GM23338 (cell line): ENCODE measurements around the gene RAB9A. TPM values are rescaled to one million over a fixed set of nuclear protein-coding genes. Genes with fewer than 3 reads are reported as not detected.

ENCODE experiments used
- ATAC-seq: fragments of 200-7000 bp; cut with Tn5 transposase; 3 replicates; pipeline ENCODE4 v1.9.1; 2020
- DNase-seq: peaks from one replicate; pipeline ENCODE4 v3.0.0-alpha.2; 2015; ENCODE audit warnings: low spot score
- H2AFZ ChIP-seq: fragments of 200-600 bp; sonication (generic); 2 replicates; pipeline ENCODE4 v1.8.0; 2016; ENCODE audit warnings: antibody characterized with exemption, mild to moderate bottlenecking, moderate library complexity
- H3F3A ChIP-seq: fragments of 200-600 bp; sonication (generic); replicated peaks from 2 replicates; pipeline ENCODE4 v1.8.0; 2017; ENCODE audit warnings: antibody characterized with exemption, mixed run types, low read depth
- H3K27ac ChIP-seq: fragments of 200-600 bp; sonication (generic); 2 replicates; pipeline ENCODE4 v1.6.1; 2016; ENCODE audit warnings: low read depth
- H3K27me3 ChIP-seq: fragments of 200-600 bp; sonication (generic); 2 replicates; pipeline ENCODE4 v1.8.0; 2016; ENCODE audit warnings: mild to moderate bottlenecking, mixed run types, moderate library complexity; ENCODE audit not compliant: insufficient read depth
- H3K36me3 ChIP-seq: fragments of 200-600 bp; sonication (generic); 2 replicates; pipeline ENCODE4 v1.8.0; 2016; ENCODE audit warnings: mild to moderate bottlenecking; ENCODE audit not compliant: insufficient read depth
- H3K4me1 ChIP-seq: fragments of 200-600 bp; sonication (generic); 2 replicates; pipeline ENCODE4 v1.8.0; 2016; ENCODE audit warnings: mild to moderate bottlenecking, moderate library complexity; ENCODE audit not compliant: insufficient read depth
- H3K4me2 ChIP-seq: fragments of 200-600 bp; sonication (generic); 2 replicates; pipeline ENCODE4 v1.7.1; 2017; ENCODE audit warnings: mixed run types
- H3K4me3 ChIP-seq: fragments of 200-600 bp; sonication (generic); 2 replicates; pipeline ENCODE4 v1.6.1; 2016; ENCODE audit warnings: mixed run types
- H3K79me2 ChIP-seq: fragments of 200-600 bp; sonication (generic); replicated peaks from 2 replicates; pipeline ENCODE4 v1.8.0; 2017; ENCODE audit warnings: mild to moderate bottlenecking; ENCODE audit not compliant: insufficient read depth
- H3K9me2 ChIP-seq: fragments of 200-600 bp; sonication (generic); 2 replicates; pipeline ENCODE4 v1.8.0; 2017; ENCODE audit not compliant: insufficient read depth
- H4K20me1 ChIP-seq: fragments of 200-600 bp; sonication (generic); replicated peaks from 2 replicates; pipeline ENCODE4 v1.8.0; 2017; ENCODE audit warnings: mild to moderate bottlenecking; ENCODE audit not compliant: insufficient read depth
- H3K27ac Mint-ChIP-seq: 2 replicates; pipeline ENCODE4 v1.8.0; 2020; ENCODE audit warnings: inconsistent platforms, mild to moderate bottlenecking, moderate library complexity, mixed read lengths
- H3K27me3 Mint-ChIP-seq: 3 replicates; pipeline ENCODE4 v1.8.0; 2022; ENCODE audit warnings: low read depth, mild to moderate bottlenecking, moderate library complexity, mixed read lengths, inconsistent platforms; ENCODE audit not compliant: insufficient read depth, poor library complexity
- H3K36me3 Mint-ChIP-seq: 3 replicates; pipeline ENCODE4 v1.8.0; 2021; ENCODE audit warnings: low read depth, mild to moderate bottlenecking, inconsistent platforms, moderate library complexity, mixed read lengths
- H3K4me1 Mint-ChIP-seq: 3 replicates; pipeline ENCODE4 v1.8.0; 2020; ENCODE audit warnings: mild to moderate bottlenecking, inconsistent platforms, mixed read lengths
- H3K4me3 Mint-ChIP-seq: 3 replicates; pipeline ENCODE4 v1.8.0; 2021; ENCODE audit warnings: moderate library complexity, mild to moderate bottlenecking, inconsistent platforms, mixed read lengths
- H3K9me3 Mint-ChIP-seq: 3 replicates; pipeline ENCODE4 v1.8.0; 2020; ENCODE audit warnings: moderate library complexity, mild to moderate bottlenecking, inconsistent platforms, mixed read lengths
- CREB1 ChIP-seq: fragments of 250-450 bp; sonication (Bioruptor Pico); IDR thresholded peaks from 2 replicates; pipeline ENCODE4 v1.5.0; 2020; ENCODE audit warnings: low read depth, mild to moderate bottlenecking, moderate library complexity
- CTCF ChIP-seq, 2 experiments: fragments of 200-600 bp in 1 of 2; sonication (generic) in 1 of 2; conservative IDR thresholded peaks; 2 replicates each; pipeline versions ENCODE4 v1.5.1 to v1.6.1; 2016 to 2017; ENCODE audit warnings: antibody characterized with exemption in 2 of 2, low read depth in 2 of 2, mild to moderate bottlenecking in 2 of 2, moderate library complexity in 1 of 2
- ETS1 ChIP-seq: IDR thresholded peaks from 2 replicates; pipeline ENCODE4 v1.6.1; 2016; ENCODE audit warnings: antibody characterized with exemption
- EZH2 ChIP-seq: fragments of 200-600 bp; sonication (generic); IDR thresholded peaks from one replicate; pipeline ENCODE4 v1.8.0; 2017; ENCODE audit warnings: antibody characterized with exemption, mild to moderate bottlenecking, low read depth; ENCODE audit not compliant: unreplicated experiment
- EZH2phosphoT487 ChIP-seq: fragments of 200-600 bp; sonication (generic); IDR thresholded peaks from one replicate; pipeline ENCODE4 v1.8.1; 2018; ENCODE audit warnings: antibody characterized with exemption; ENCODE audit not compliant: unreplicated experiment
- JUNB ChIP-seq: IDR thresholded peaks from one replicate; pipeline ENCODE4 v1.6.1; 2016; ENCODE audit warnings: antibody characterized with exemption; ENCODE audit not compliant: unreplicated experiment
- NANOG ChIP-seq: IDR thresholded peaks from 2 replicates; pipeline ENCODE4 v1.6.1; 2016; ENCODE audit warnings: antibody characterized with exemption, borderline replicate concordance
- POLR2AphosphoS5 ChIP-seq: IDR thresholded peaks from 2 replicates; pipeline ENCODE4 v1.6.1; 2016; ENCODE audit warnings: antibody characterized with exemption, low read depth
- REST ChIP-seq: IDR thresholded peaks from one replicate; pipeline ENCODE4 v1.6.1; 2018; ENCODE audit warnings: antibody characterized with exemption; ENCODE audit not compliant: unreplicated experiment
- STAT1 ChIP-seq: IDR thresholded peaks from one replicate; pipeline ENCODE4 v1.6.1; 2016; ENCODE audit warnings: antibody characterized with exemption; ENCODE audit not compliant: unreplicated experiment
- ZNF331 ChIP-seq: fragments of 250-450 bp; sonication (Bioruptor Pico); IDR thresholded peaks from 2 replicates; pipeline ENCODE4 v1.5.0; 2020; ENCODE audit warnings: low read depth, mild to moderate bottlenecking, moderate library complexity
- polyA plus RNA-seq: library from polyadenylated mRNA; unstranded; fragments of >200 nt; fragmentation: Nextera tagmentation; extraction: Ambion mirVana; gene quantifications from 2 replicates; pipeline ENCODE4 v1.2.1, GENCODE V29; 2016
- total RNA-seq: library from RNA; depleted of rRNA; stranded (reverse); fragments of >200 nt; shearing (Covaris generic); gene quantifications from 2 replicates; pipeline ENCODE4 v1.2.3, GENCODE V29; 2014

The RAB9A gene
- total and polyA plus RNA-seq, 2 experiments from 2014 or later, result 43.3 to 45.1 TPM

GRCh38 chrX:13703589-13703988 lies 14.7 kb downstream of the RAB9A start:
- DNase-seq, result no peak
- no peaks in the 10 kb centered on the region for H3K4me1 ChIP-seq
- Mint-ChIP-seq H3K36me3 (0 out of 3 replicates have a peak, but pooled peaks cover 3% of the 10 kb centered on the region), H3K4me3 (no peak overlapping the region), H3K27me3 (peaks cover 4% of the 10 kb centered on the region), H3K4me1 (peaks cover 32% of the 10 kb centered on the region), H3K27ac (no peak overlapping the region), H3K9me3 (no peaks in the 10 kb centered on the region)
- no peaks in the 10 kb centered on the region for H3K9me2 ChIP-seq
- TF ChIP-seq EZH2phosphoT487 (no peak), ETS1 (no peak), CREB1 (CRISPR knock-in tag) (no peak), EZH2 (no peak), CTCF (conservative IDR thresholded peaks at IDR 0.05; ENCODE audit: low read depth in 2 of 2) (no peak), NANOG (no peak), REST (no peak), POLR2AphosphoS5 (no peak), ZNF331 (no peak), STAT1 (no peak), JUNB (no peak)
- no peaks in the 10 kb centered on the region for H3K27me3 ChIP-seq
- H3F3A ChIP-seq, result no peaks in the 10 kb centered on the region
- H3K4me2 ChIP-seq, result no peak overlapping the region
- H4K20me1 ChIP-seq, result peaks cover 7% of the 10 kb centered on the region; the same call in 1 of the 2 replicates
- H3K36me3 ChIP-seq, result no peaks in the 10 kb centered on the region
- no peak for ATAC-seq
- no peak overlapping the region for H3K4me3 ChIP-seq
- no peak overlapping the region for H3K27ac ChIP-seq
- peaks cover 70% of the 10 kb centered on the region for H3K79me2 ChIP-seq
- no peak overlapping the region for H2AFZ ChIP-seq
